Body of pancreas (tissue), 4 donors: ENCODE data around the gene FOXJ3. TPM values are rescaled to one million over a fixed set of nuclear protein-coding genes. Genes with fewer than 3 reads are reported as not detected.

Experiments
- ATAC-seq: fragments of 150-250 bp; one replicate; pipeline ENCODE4 v1.9.1; 2016
- DNase-seq, 4 donors: peaks; one replicate each; pipeline ENCODE4 v3.0.0-alpha.2; 2019
- H3K27ac ChIP-seq, 4 donors: fragments of 200-600 bp; sonication (generic); 1 replicate in 3 of 4; 2 replicates in 1 of 4; pipeline versions ENCODE4 v1.5.1 to v1.6.1; 2016 to 2019; ENCODE audit warnings: mild to moderate bottlenecking in 1 of 4, mixed read lengths in 1 of 4, moderate library complexity in 1 of 4
- H3K27me3 ChIP-seq, 2 donors: fragments of 200-600 bp; sonication (generic); one replicate each; pipeline ENCODE4 v1.6.0; 2016; ENCODE audit warnings: mild to moderate bottlenecking in 1 of 2
- H3K36me3 ChIP-seq, 2 donors: fragments of 200-600 bp; sonication (generic); replicated peaks in 1 of 2; 2 replicates each; pipeline ENCODE4 v1.5.1; 2016; ENCODE audit warnings: low read depth in 2 of 2; ENCODE audit not compliant: insufficient read depth in 1 of 2
- H3K4me1 ChIP-seq: fragments of 200-600 bp; sonication (generic); one replicate; pipeline ENCODE4 v1.6.0; 2016
- H3K4me3 ChIP-seq, 2 donors: fragments of 200-600 bp; sonication (generic); 1 replicate in 1 of 2; 2 replicates in 1 of 2; pipeline ENCODE4 v1.5.1; 2016 to 2019
- H3K9me3 ChIP-seq, 3 donors: fragments of 200-600 bp; sonication (generic); 1 replicate in 2 of 3; 2 replicates in 1 of 3; pipeline ENCODE4 v1.5.1; 2016
- CTCF ChIP-seq, 7 experiments: fragments of 450-650 bp in 4 of 7; fragments of 200-600 bp in 3 of 7; sonication (generic) in 3 of 7; IDR thresholded peaks; one replicate each; pipeline ENCODE4 v1.5.1; 2016 to 2019; ENCODE audit warnings: antibody characterized with exemption in 7 of 7
- POLR2A ChIP-seq, 3 donors: fragments of 450-650 bp; IDR thresholded peaks; one replicate each; pipeline ENCODE4 v1.6.1; 2016; ENCODE audit warnings: antibody characterized with exemption in 3 of 3, mild to moderate bottlenecking in 2 of 3
- whole genome bisulfite sequencing, 2 donors: methylation state at CpG; one replicate each; pipeline ENCODE4 v1.1.5; 2017; 5-methylcytosine and 5-hydroxymethylcytosine counted together
- intact Hi-C: fragments of 100-400 bp; cut with DNase I; formaldehyde crosslinking; loops from one replicate; pipeline ENCODE4 v1.15.1; 2023
- total RNA-seq, 2 donors: library from RNA; depleted of rRNA; stranded (reverse); fragments of >200 nt; gene quantifications; one replicate each; pipeline ENCODE4 v1.1.0, GENCODE V29; 2016

Gene FOXJ3
- total RNA-seq, 2 donors from 2014 or later: 25.2 to 50.4 TPM

GRCh38 chr1:42157667-42158066, 177.4 kb downstream of the FOXJ3 start:
- TF ChIP-seq POLR2A (IDR thresholded peaks at IDR 0.05): no peak
- no peaks in the 10 kb centered on the region for H3K27me3 ChIP-seq
- no peak for DNase-seq
- H3K36me3 ChIP-seq: no peaks in the 10 kb centered on the region
- H3K4me1 ChIP-seq: peaks cover 15% of the 10 kb centered on the region
- no peak for ATAC-seq
- intact Hi-C loops: no loop called here
- no peaks in the 10 kb centered on the region for H3K9me3 ChIP-seq
- 68 to 83% methylated on average over 7 of the region's 7 CpGs for WGBS, 2 donors
- H3K27ac ChIP-seq: no peak overlapping the region
- no peak overlapping the region for H3K4me3 ChIP-seq

GRCh38 chr1:42155362-42155761, 179.7 kb downstream of the FOXJ3 start:
- peaks cover 27% of the 10 kb centered on the region for H3K4me1 ChIP-seq
- H3K36me3 ChIP-seq: no peaks in the 10 kb centered on the region
- H3K9me3 ChIP-seq: no peaks in the 10 kb centered on the region
- TF ChIP-seq POLR2A (IDR thresholded peaks at IDR 0.05) (no peak), CTCF (IDR thresholded peaks at IDR 0.05) (no peak)
- no peak for DNase-seq
- H3K27me3 ChIP-seq: no peaks in the 10 kb centered on the region
- H3K27ac ChIP-seq: no peak overlapping the region
- no peak for ATAC-seq
- no peak overlapping the region for H3K4me3 ChIP-seq
- WGBS, 2 donors: 83 to 86% methylated on average over 11 to 12 of the region's 12 CpGs
- intact Hi-C loops: no loop called here

GRCh38 chr1:42154685-42155084, 180.3 kb downstream of the FOXJ3 start:
- Histone ChIP-seq H3K4me3 (no peak overlapping the region), H3K9me3 (no peaks in the 10 kb centered on the region), H3K27me3 (no peaks in the 10 kb centered on the region), H3K4me1 (peaks cover 27% of the 10 kb centered on the region), H3K36me3 (no peaks in the 10 kb centered on the region), H3K27ac (no peak overlapping the region)
- intact Hi-C loops: no loop called here
- ATAC-seq (no peak), DNase-seq (no peak)
- no peak for TF ChIP-seq CTCF (IDR thresholded peaks at IDR 0.05)
- no peak for TF ChIP-seq POLR2A (IDR thresholded peaks at IDR 0.05)
- 87 to 91% methylated on average over 11 to 12 of the region's 13 CpGs for WGBS, 2 donors

- 70 to 86% methylated on average over 6 of the region's 6 CpGs for WGBS, 2 donors
- intact Hi-C loops: no loop called here
Measured at GRCh38 chr1:42153624-42154023, 181.4 kb downstream of the FOXJ3 start.

GRCh38 chr1:42152907-42153600, 182.0 kb downstream of the FOXJ3 start, which contains the start of gene GUCA2B:
Gene GUCA2B, plus strand, starts transcription at chr1:42153410. Its CDS starts 41 bp downstream, at chr1:42153451.
- ATAC-seq (no peak), DNase-seq (peak; percentile 44 to 66 (median 53))
- intact Hi-C loops: no loop called here
- H3K9me3 ChIP-seq: no peaks in the 10 kb centered on the region
- no peaks in the 10 kb centered on the region for H3K27me3 ChIP-seq
- H3K4me1 ChIP-seq: peaks cover 27% of the 10 kb centered on the region
- no peak for TF ChIP-seq CTCF (IDR thresholded peaks at IDR 0.05)
- no peak for TF ChIP-seq POLR2A (IDR thresholded peaks at IDR 0.05)
- no peaks in the 10 kb centered on the region for H3K36me3 ChIP-seq
- WGBS, 2 donors: 45 to 60% methylated on average over 6 to 12 of the region's 12 CpGs
- peak within 1 kb of the TSS; percentile 56 to 72 (median 67) for H3K27ac ChIP-seq
- H3K4me3 ChIP-seq: no peak within 1 kb of the TSS

More at GRCh38 chr1:42153624-42154023, 181.4 kb downstream of the FOXJ3 start:
- no peak for ATAC-seq
- TF ChIP-seq POLR2A (IDR thresholded peaks at IDR 0.05): no peak
- no peak for TF ChIP-seq CTCF (IDR thresholded peaks at IDR 0.05)
- H3K4me3 ChIP-seq: no peak overlapping the region
- no peaks in the 10 kb centered on the region for H3K36me3 ChIP-seq
- H3K4me1 ChIP-seq: peaks cover 27% of the 10 kb centered on the region
- H3K9me3 ChIP-seq: no peaks in the 10 kb centered on the region
- no peaks in the 10 kb centered on the region for H3K27me3 ChIP-seq
- H3K27ac ChIP-seq: no peak overlapping the region
- DNase-seq: no peak
